IPS-18c (cell line): ENCODE measurements around the gene CAPN1.
"Not testable (repeated sequence)": the region's sequence is repeated elsewhere in the genome, so short reads cannot be mapped to it uniquely, and the experiment has no call there.

Source experiments
- H3K4me3 ChIP-seq: 2 replicates; pipeline ENCODE4 v1.7.0; 2013; ENCODE audit warnings: low read depth, mild to moderate bottlenecking, low read length, moderate library complexity; ENCODE audit not compliant: insufficient read depth
- H3K9me3 ChIP-seq: one replicate; pipeline ENCODE4 v1.6.1; 2013; ENCODE audit warnings: mild to moderate bottlenecking, low read length, moderate library complexity; ENCODE audit not compliant: control insufficient read depth, insufficient read depth

CAPN1 gene

DNA sequence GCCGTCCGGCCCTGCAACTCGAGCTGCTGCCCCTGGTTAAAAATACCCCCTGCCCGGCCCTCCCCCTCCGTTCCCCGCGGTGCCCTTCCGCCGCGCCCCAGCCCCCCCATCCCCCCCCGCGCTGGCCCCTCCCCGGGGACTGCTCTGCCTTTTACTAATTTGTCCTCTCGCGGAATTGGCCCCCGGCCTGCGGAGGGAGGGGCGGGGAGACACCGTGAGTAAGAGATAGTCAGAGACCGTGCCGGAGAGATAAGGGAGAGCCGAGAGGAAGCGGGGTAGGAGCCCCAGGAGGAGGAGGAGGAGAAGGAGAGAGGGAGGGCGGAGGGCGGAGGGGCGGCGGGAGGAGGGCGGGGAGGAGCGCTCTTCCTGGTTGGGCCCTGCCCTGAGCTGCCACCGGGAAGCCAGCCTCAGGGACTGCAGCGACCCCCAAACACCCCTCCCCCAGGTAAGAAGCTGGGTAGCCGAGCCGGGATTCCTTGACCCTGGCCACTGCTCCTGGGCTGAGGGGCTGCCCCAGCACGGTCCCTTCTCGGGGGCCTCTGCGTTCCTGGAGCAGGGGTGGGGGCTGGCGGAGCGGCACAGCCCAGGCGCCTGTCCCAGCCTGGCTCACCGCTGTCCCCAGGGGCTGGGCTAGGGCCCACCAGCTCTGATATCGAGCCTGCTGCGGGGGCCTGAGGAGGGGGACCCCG, at the start of gene CAPN1:
Gene CAPN1 (plus strand): TSS at position 360 of the 689 bp plus-strand sequence. CDS start 774 bp downstream, outside the sequence.
- peak within 1 kb of the TSS; percentile 87 for H3K4me3 ChIP-seq
- no peaks in the 10 kb centered on the region for H3K9me3 ChIP-seq

DNA sequence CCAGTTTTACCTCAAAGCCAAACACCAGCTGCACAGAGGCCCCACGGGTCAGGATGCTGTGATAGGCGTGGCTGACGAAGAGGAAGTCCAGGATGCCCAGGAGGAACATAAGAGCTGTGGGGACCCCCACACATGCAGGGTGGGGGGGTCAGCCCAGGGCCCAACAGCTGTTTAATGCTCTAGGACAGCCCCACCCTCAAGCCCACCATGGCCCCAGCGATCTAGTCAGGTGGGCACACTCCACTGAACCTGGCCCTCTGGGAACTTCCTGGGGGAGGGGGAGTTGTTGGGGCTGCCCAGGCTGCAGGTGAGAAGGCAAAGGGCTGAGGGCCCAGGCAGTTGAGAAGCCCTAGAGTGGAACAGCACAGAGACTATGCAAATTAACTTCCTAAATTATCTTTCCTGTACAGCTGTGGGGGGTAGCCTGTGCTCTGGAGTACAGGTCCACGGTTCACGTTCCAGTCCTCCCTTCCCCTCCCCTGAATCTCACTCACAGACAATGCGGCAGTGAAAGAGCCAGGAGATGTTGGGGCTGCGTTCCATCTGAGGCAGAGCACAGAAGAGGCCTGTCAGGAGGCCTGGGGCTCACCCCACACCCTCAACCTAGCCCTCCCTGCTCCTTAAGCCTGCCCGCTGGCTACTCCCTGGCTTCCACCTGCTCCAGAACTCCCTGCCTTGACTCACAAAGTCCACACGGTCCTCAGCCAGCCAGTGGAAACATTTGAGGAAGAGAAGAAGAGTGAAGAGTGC, 49.3 kb upstream of the CAPN1 start:
- Histone ChIP-seq H3K4me3 (no peak overlapping the region), H3K9me3 (peaks cover 2% of the 10 kb centered on the region)

DNA sequence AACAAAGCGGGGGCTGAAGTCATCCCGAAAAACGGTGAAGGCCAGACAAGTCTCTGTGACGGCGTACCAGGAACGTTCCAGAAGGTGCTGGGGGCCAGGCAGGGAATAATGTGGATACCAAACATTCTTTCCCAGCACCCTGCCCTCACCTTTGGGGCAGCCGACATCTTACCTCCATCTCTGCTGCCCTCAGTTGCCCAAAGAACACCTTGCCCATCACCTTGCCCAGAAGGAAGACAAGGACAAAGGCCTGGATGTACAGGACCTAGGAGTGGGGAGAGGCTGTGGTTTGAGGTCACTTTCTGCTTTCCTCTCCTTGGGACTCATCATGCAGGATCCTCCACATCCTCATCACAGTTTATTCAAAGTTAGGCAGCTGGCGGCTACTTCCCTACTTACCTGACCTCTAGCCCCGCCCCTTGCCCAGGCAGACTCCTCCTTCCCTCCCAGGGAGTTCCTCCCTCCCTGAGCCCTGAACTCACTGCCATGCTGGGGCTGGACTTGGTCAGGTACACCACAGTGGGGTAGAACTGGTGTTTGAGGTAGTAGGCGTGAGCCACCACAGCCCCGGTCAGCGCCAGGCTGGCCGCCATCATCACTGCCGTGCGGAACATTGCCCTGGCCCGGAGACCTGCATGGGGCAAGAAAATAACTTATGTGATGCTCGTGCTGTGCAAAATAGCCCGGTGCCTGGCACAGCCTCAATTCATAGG, 48.6 kb upstream of the CAPN1 start:
- H3K9me3 ChIP-seq = peaks cover 2% of the 10 kb centered on the region
- H3K4me3 ChIP-seq = peak overlapping the region; percentile 96

- Histone ChIP-seq H3K9me3 (peaks cover 2% of the 10 kb centered on the region), H3K4me3 (peak overlapping the region; percentile 96)
Measured at GRCh38 chr11:65133724-65134123, 48.0 kb upstream of the CAPN1 start.

GRCh38 chr11:65134240-65134951, 47.3 kb upstream of the CAPN1 start, which contains the start of gene SYVN1:
Gene SYVN1 (minus strand): TSS chr11:65134519. CDS start chr11:65133601, 918 bp downstream.
- peak within 1 kb of the TSS; percentile 96 for H3K4me3 ChIP-seq
- peaks cover 2% of the 10 kb centered on the region for H3K9me3 ChIP-seq

DNA sequence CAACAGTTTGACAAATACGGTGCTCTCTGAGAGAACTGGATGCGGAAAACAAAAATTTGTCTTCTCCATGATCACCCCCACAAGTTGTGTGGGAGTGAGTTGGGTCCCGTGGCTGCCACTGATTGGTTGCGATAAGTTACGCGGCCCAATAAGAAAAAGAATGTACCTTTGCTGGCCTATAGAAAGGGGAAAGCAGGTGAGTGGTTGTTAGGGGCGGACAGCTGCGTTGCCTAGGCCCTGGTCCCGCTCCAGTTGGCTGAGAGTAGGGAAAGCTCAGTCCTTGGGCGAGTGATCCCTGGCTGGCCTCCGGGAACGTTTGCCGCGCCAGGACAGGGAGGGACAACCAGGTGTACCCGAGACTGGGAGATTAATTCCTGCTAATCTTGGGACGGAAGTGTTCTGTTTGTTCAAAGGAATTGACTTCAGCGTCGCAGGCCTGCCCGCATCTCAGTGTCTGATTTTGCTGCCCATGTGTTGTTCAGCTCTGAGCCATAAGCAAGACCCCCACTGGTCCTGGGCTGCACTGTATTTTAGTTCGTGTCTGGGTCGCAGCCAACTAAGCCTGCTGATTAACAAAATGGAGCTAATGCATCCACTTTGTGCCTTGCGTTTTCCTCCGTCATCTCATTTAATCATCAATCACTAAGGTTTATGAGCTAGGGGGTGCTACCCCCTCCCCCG, 46.6 kb upstream of the CAPN1 start:
- peak overlapping the region; percentile 96 for H3K4me3 ChIP-seq
- peaks cover 2% of the 10 kb centered on the region for H3K9me3 ChIP-seq

- Histone ChIP-seq H3K9me3 (peaks cover 2% of the 10 kb centered on the region), H3K4me3 (peak overlapping the region; percentile 96)
Measured at GRCh38 chr11:65135633-65136145, 46.0 kb upstream of the CAPN1 start.

DNA sequence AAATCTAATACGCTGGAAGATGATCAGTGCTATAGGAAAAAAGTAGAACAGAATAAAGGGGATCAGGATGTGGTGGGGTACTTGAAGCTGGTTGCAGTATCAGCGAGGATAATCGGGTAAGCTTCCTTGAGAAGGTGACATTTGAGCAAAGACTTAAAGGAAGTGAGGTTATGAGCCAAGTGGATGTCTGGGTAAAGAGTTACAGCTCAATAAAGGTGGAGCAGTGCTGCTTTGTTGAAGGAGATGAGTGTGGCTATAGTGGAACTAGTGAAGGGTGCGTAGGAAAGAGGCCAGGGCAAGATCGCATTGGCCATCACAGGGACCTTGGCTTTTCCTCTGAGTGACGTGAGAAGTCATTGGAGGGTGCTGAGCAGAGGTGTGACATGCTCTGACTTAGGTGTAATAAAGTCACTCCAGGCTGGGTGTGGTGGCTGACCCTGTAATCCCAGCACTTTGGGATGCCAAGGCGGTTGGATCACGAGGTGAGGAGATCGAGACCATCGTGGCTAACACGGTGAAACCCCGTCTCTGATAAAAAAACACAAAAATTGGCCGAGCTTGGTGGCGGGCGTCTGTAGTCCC, 45.1 kb upstream of the CAPN1 start:
- Histone ChIP-seq H3K9me3 (no peaks in the 10 kb centered on the region), H3K4me3 (no peak overlapping the region)

GRCh38 chr11:65141896-65142494, 39.7 kb upstream of the CAPN1 start:
- Histone ChIP-seq H3K9me3 (no peaks in the 10 kb centered on the region), H3K4me3 (no peak overlapping the region)

- Histone ChIP-seq H3K9me3 (no peaks in the 10 kb centered on the region), H3K4me3 (no peak overlapping the region)
Measured at GRCh38 chr11:65147352-65148075, 34.2 kb upstream of the CAPN1 start.

- H3K9me3 ChIP-seq = no peaks in the 10 kb centered on the region
- H3K4me3 ChIP-seq = no peak overlapping the region
Measured at GRCh38 chr11:65148657-65149056, 33.1 kb upstream of the CAPN1 start.

DNA sequence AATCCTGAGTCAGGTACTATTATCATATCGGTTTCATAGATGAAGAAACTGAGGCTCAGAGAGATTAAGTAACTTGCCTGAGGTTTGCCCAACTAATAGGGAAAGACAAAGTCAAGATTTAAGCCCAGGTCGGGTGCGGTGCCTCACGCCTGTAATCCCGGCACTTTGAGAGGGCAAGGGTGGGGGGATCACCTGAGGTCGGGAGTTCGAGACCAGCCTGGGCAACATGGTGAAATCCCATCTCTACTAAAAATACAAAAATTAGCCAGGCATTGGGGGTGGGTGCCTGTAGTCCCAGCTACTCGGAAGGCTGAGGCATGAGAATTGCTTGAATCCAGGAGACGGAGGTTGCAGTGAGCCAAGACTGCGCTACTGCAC, 31.6 kb upstream of the CAPN1 start:
- not testable (repeated sequence) for H3K9me3 ChIP-seq, H3K4me3 ChIP-seq

- H3K9me3 ChIP-seq = no peaks in the 10 kb centered on the region
- H3K4me3 ChIP-seq = no peak overlapping the region
Measured at GRCh38 chr11:65150509-65151299, 31.0 kb upstream of the CAPN1 start.

- Histone ChIP-seq H3K4me3 (no peak overlapping the region), H3K9me3 (no peaks in the 10 kb centered on the region)
Measured at GRCh38 chr11:65151331-65151899, 30.3 kb upstream of the CAPN1 start.
